Body of pancreas (tissue), 4 donors: Measurements from ENCODE around the gene FERMT3.

Experiments used
- CTCF ChIP-seq, 7 experiments: fragments of 450-650 bp in 4 of 7; fragments of 200-600 bp in 3 of 7; sonication (generic) in 3 of 7; IDR thresholded peaks; one replicate each; pipeline ENCODE4 v1.5.1; 2016 to 2019; ENCODE audit warnings: antibody characterized with exemption in 7 of 7
- POLR2A ChIP-seq, 3 donors: fragments of 450-650 bp; IDR thresholded peaks; one replicate each; pipeline ENCODE4 v1.6.1; 2016; ENCODE audit warnings: antibody characterized with exemption in 3 of 3, mild to moderate bottlenecking in 2 of 3

- TF ChIP-seq CTCF (IDR thresholded peaks at IDR 0.05) (no peak), POLR2A (IDR thresholded peaks at IDR 0.05) (no peak)
Measured at GRCh38 chr11:64220271-64220670, 13.8 kb downstream of the FERMT3 start.
